GM11168 (cell line): ENCODE data around the gene POLRMT.

Experiments used
- in situ Hi-C: fragments of 300-500 bp; cut with MboI; formaldehyde crosslinking; loops from one replicate; pipeline ENCODE4 v1.12.0; 2022; ENCODE audit warnings: low sequenced_read_pairs; ENCODE audit not compliant: unreplicated experiment

POLRMT gene

DNA sequence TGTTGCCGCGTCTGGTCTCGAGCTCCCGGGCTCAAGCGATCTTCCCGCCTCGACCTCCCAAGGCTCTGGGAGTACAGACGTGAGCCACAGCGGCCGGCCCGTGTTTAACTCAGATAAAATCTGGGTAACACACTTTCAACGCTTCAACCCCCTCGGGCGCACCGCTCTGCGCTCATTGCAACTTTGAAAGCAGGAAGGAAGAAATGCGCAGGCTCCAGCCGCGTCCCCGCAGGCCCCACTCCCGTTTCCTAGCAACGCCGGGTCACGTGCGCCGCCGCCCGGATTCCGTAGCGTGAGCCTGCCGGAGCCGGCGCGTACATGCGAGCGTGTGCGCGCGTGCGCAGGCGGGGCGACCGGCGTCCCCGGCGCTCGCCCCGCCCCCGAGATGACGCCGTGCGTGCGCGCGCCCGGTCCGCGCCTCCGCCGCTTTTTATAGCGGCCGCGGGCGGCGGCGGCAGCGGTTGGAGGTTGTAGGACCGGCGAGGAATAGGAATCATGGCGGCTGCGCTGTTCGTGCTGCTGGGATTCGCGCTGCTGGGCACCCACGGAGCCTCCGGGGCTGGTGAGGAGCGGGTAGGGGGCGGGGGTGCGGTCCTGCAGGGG, 61.1 kb downstream of the POLRMT start, which contains the start of gene BSG:
Gene BSG, plus strand, starts transcription at position 457 of the 603 bp plus-strand sequence. Its CDS starts 39 bp downstream, at position 496.
- in situ Hi-C loops: no loop called here

GRCh38 chr19:571566-571974, 61.8 kb downstream of the POLRMT start:
- in situ Hi-C loops: no loop called here

GRCh38 chr19:570937-571565, 62.3 kb downstream of the POLRMT start:
- in situ Hi-C loops: no loop called here

- in situ Hi-C loops: no loop called here
These were observed 63.1 kb downstream of the POLRMT start for GRCh38 chr19:570251-570686.

DNA sequence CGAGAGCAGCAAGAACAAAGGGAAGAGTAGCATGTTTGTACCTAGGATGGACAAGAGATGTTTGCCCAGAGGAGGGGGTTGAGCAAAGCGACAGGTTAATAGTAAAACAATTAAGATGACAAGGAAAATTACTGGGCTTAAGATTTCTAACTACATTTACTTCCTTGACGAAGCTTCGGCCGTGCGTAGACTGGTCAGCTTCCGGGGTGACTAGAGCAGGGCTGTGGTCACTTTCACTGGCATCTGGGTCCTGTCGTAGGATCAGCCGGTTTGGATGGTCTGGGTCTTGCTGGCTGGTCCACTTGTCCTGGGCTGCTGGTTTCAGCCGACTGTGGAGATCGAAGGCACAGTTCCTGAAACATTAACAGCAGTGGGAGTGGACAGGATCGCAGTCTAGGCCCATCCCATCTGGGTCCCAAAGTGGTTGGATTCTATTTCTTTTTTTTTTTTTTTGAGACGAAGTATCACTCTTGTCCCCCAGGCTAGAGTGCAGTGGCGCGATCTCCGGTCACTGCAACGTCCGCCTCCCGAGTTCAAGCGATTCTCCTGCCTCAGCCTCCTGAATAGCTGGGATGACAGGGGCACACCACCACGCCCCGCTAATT, 65.9 kb downstream of the POLRMT start:
- in situ Hi-C loops: no loop called here
